GM12878 (cell line): ENCODE results near the gene ZDHHC7. TPM values are rescaled to one million over a fixed set of nuclear protein-coding genes. Genes with fewer than 3 reads are reported as not detected.

ENCODE experiments used
- ATAC-seq: fragments of 200-7000 bp; cut with Tn5 transposase; 3 replicates; pipeline ENCODE4 v1.9.1; 2020; ENCODE audit warnings: mild to moderate bottlenecking, moderate library complexity
- BruUV-seq: library from RNA; stranded (reverse); fragments of 400-500 nt; replicated peaks from 2 replicates; lab custom pipeline; 2021; lab: Mats Ljungman, UMichigan
- CTCF ChIA-PET: fragments of 300-600 bp; sonication (Branson Sonifier 250); formaldehyde crosslinking; extraction: SDS; loops from one replicate; lab custom pipeline; 2021; ENCODE audit warnings: inconsistent platforms; lab: Yijun Ruan, JAX
- POLR2A ChIA-PET: fragments of 350-600 bp; formaldehyde crosslinking; extraction: SDS; loops from one replicate; lab custom pipeline; 2021; ENCODE audit warnings: inconsistent platforms; lab: Charles Lee
- RAD21 ChIA-PET: fragments of 300-600 bp; sonication (Branson Sonifier 250); formaldehyde crosslinking; loops from one replicate; lab custom pipeline; 2023; ENCODE audit warnings: antibody characterized with exemption; ENCODE audit not compliant: unreplicated experiment; lab: Charles Lee
- SMC1A ChIA-PET: fragments of 300-600 bp; sonication (Branson Sonifier 250); formaldehyde crosslinking; loops from one replicate; lab custom pipeline; 2023; ENCODE audit not compliant: unreplicated experiment, uncharacterized antibody; lab: Charles Lee
- DNase-seq: peaks from one replicate; pipeline ENCODE4 v3.0.0-alpha.2; 2011; ENCODE audit warnings: low read depth, low spot score
- FAIRE-seq: peaks from 3 replicates; lab custom pipeline; 2011; peaks lifted over from hg19 to GRCh38; lab: Jason Lieb, UNC
- H2AFZ ChIP-seq: 2 replicates; pipeline ENCODE4 v1.6.0; 2011; ENCODE audit warnings: low read depth, low read length, control low read depth; ENCODE audit not compliant: control insufficient read depth
- H3K27ac ChIP-seq: 2 replicates; pipeline ENCODE4 v1.5.1; 2011; ENCODE audit warnings: control low read depth; ENCODE audit not compliant: control insufficient read depth, insufficient read depth
- H3K27me3 ChIP-seq, 2 experiments: replicated peaks in 1 of 2; 2 replicates each; pipeline versions ENCODE4 v1.6.0 to v1.6.1; 2011; ENCODE audit warnings: low read length in 1 of 2; ENCODE audit not compliant: control insufficient read depth in 2 of 2, insufficient read depth in 2 of 2
- H3K36me3 ChIP-seq, 2 experiments: 2 replicates each; pipeline ENCODE4 v1.5.1; 2011; ENCODE audit warnings: low read length in 1 of 2; ENCODE audit not compliant: control insufficient read depth in 2 of 2, insufficient read depth in 2 of 2
- H3K4me1 ChIP-seq: 2 replicates; pipeline ENCODE4 v1.6.1; 2011; ENCODE audit warnings: mild to moderate bottlenecking, low read length, moderate library complexity, mixed read lengths; ENCODE audit not compliant: control insufficient read depth, insufficient read depth
- H3K4me2 ChIP-seq: 2 replicates; pipeline ENCODE4 v1.6.0; 2011; ENCODE audit warnings: control low read depth; ENCODE audit not compliant: control insufficient read depth, insufficient read depth
- H3K4me3 ChIP-seq: fragments of 200-600 bp; sonication (generic); 2 replicates; pipeline ENCODE4 v1.5.1; 2016
- H3K79me2 ChIP-seq: 2 replicates; pipeline ENCODE4 v1.6.0; 2011; ENCODE audit warnings: low read length; ENCODE audit not compliant: control insufficient read depth, insufficient read depth
- H3K9ac ChIP-seq: 2 replicates; pipeline ENCODE4 v1.8.0; 2011; ENCODE audit warnings: low read length, control low read depth, mixed read lengths; ENCODE audit not compliant: control insufficient read depth, insufficient read depth
- H3K9me3 ChIP-seq: replicated peaks from 3 replicates; pipeline ENCODE4 v1.5.1; 2011; ENCODE audit warnings: mild to moderate bottlenecking, low read length; ENCODE audit not compliant: control insufficient read depth, insufficient read depth
- H4K20me1 ChIP-seq: 2 replicates; pipeline ENCODE4 v1.6.0; 2011; ENCODE audit not compliant: control insufficient read depth, insufficient read depth
- BCL3 ChIP-seq: IDR thresholded peaks from 2 replicates; pipeline ENCODE4 v1.6.1; 2011; ENCODE audit warnings: borderline replicate concordance, low read depth, mild to moderate bottlenecking, moderate library complexity, low read length; ENCODE audit not compliant: insufficient read depth, poor library complexity, severe bottlenecking
- HCFC1 ChIP-seq: fragments of 150-350 bp; IDR thresholded peaks from 2 replicates; pipeline ENCODE4 v1.6.1; 2014; ENCODE audit warnings: low read length
- HDGF ChIP-seq: fragments of 450-650 bp; IDR thresholded peaks from 2 replicates; pipeline ENCODE4 v1.6.1; 2016; ENCODE audit warnings: antibody characterized with exemption
- HSF1 ChIP-seq: fragments of 150-350 bp; IDR thresholded peaks from 2 replicates; pipeline ENCODE4 v1.6.1; 2014; ENCODE audit warnings: mild to moderate bottlenecking, low read depth, low read length
- JUNB ChIP-seq: IDR thresholded peaks from 2 replicates; pipeline ENCODE4 v1.6.1; 2016; ENCODE audit warnings: antibody characterized with exemption, mild to moderate bottlenecking
- MEF2A ChIP-seq: IDR thresholded peaks from 2 replicates; pipeline ENCODE4 v1.6.1; 2011; ENCODE audit warnings: low read depth, mild to moderate bottlenecking, low read length, moderate library complexity; ENCODE audit not compliant: insufficient read depth
- NFXL1 ChIP-seq: fragments of 450-650 bp; IDR thresholded peaks from 2 replicates; pipeline ENCODE4 v1.6.1; 2017; ENCODE audit warnings: antibody characterized with exemption, mild to moderate bottlenecking, borderline replicate concordance
- RB1 ChIP-seq: fragments of 450-650 bp; formaldehyde crosslinking; IDR thresholded peaks from 2 replicates; pipeline ENCODE4 v1.6.1; 2017; ENCODE audit warnings: mild to moderate bottlenecking, borderline replicate concordance
- RELA ChIP-seq: fragments of 450-650 bp; IDR thresholded peaks from 2 replicates; pipeline ENCODE4 v1.8.0; 2014; ENCODE audit warnings: borderline replicate concordance; ENCODE audit not compliant: partially characterized antibody
- SMAD5 ChIP-seq: IDR thresholded peaks from 2 replicates; pipeline ENCODE4 v1.6.1; 2016; ENCODE audit warnings: antibody characterized with exemption, low read depth
- WGBS: methylation state at CpG from one replicate; pipeline ENCODE4 v1.1.6; 2016; ENCODE audit warnings: low lambda C conversion rate; ENCODE audit not compliant: insufficient replicate concordance, insufficient coverage; ENCODE audit errors: missing lambda C conversion rate; 5-methylcytosine and 5-hydroxymethylcytosine counted together
- in situ Hi-C: fragments of 300-500 bp; cut with MboI; formaldehyde crosslinking; loops from 9 replicates; pipeline ENCODE4 v1.14.3; 2018; ENCODE audit warnings: mixed read lengths
- intact Hi-C: fragments of 100-400 bp; cut with micrococcal nuclease; formaldehyde crosslinking; loops from one replicate; pipeline ENCODE4 v1.14.2; 2022; ENCODE audit not compliant: unreplicated experiment
- polyA plus RNA-seq, 11 experiments: library from polyadenylated mRNA; depleted of rRNA in 4 of 11; unstranded in 6 of 11; stranded (reverse) in 5 of 11; fragments of >200 nt; fragmentation: Nextera tagmentation in 4 of 11; fragmentation: Illumina TruSeq in 1 of 11; extraction: Ambion mirVana in 4 of 11; extraction: Trizol in 1 of 11; gene quantifications; 1 replicate in 1 of 11; 2 replicates in 10 of 11; pipeline versions ENCODE4 v1.2.1 to v1.2.3, GENCODE V29; 2011 to 2016; ENCODE audit warnings: inconsistent platforms in 2 of 11, missing spikeins in 2 of 11, low read depth in 1 of 11
- total RNA-seq, 4 experiments: library from RNA; depleted of rRNA in 3 of 4; stranded (reverse); fragments of >200 nt in 3 of 4; fragmentation: Illumina TruSeq in 1 of 4; extraction: Trizol in 1 of 4; gene quantifications; 2 replicates each; pipeline versions ENCODE4 v1.2.1 to v1.2.3, GENCODE V29; 2013 to 2021

The ZDHHC7 gene
- total and polyA plus RNA-seq, 10 of the 15 experiments (the other 5 are each of a cell fraction or from before 2014, with no cell fraction given), result 0.87 to 26.0 (median 20.0) TPM

DNA sequence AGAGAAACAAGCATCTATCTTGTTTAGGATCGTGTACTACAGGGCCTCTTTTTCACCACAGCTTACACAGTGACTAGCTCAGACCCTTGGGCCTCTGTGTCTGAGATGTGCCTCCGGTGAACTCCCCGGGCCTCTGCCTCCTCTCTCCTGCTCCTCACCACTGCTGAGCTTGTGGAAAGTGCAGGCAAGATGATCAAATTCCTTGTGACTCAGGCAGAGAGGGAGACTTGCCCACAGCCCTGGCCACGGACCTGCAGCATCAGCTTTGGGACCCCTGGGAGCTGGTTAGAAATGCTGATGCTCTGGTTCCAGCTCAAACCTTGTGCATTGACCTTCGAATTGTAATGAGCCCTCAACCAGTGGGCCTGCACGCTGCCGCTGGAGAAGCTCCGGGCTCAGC lies 79.8 kb downstream of the ZDHHC7 start:
- intact Hi-C loops, result no loop called here
- H2AFZ ChIP-seq, result no peak overlapping the region
- H4K20me1 ChIP-seq, result no peaks in the 10 kb centered on the region
- RAD21 ChIA-PET, result interaction anchor here (1.2 kb wide), 1 partner anchor 40 kb away, joined by 5 read pairs; no protein-coding TSS in a partner anchor
- CTCF ChIA-PET, result interaction anchor here (0.9 to 1.1 kb wide), 3 partner anchors 23 to 40 kb away, joined by 3 read pairs; no protein-coding TSS in a partner anchor
- no peak overlapping the region for H3K27ac ChIP-seq
- DNase-seq (no peak), FAIRE-seq (no peak), ATAC-seq (no peak)
- TF ChIP-seq RELA, result no peak
- no peak for TF ChIP-seq RB1
- TF ChIP-seq HDGF, result no peak
- no peak for TF ChIP-seq HSF1
- TF ChIP-seq NFXL1, result no peak
- TF ChIP-seq HCFC1, result no peak
- no peak for TF ChIP-seq BCL3
- TF ChIP-seq MEF2A, result no peak
- TF ChIP-seq SMAD5, result no peak
- no peak for TF ChIP-seq JUNB
- no TSS peak for BruUV-seq
- POLR2A ChIA-PET, result no interaction called here
- no peaks in the 10 kb centered on the region for H3K79me2 ChIP-seq
- H3K4me1 ChIP-seq, result no peaks in the 10 kb centered on the region
- H3K4me3 ChIP-seq, result no peak overlapping the region
- in situ Hi-C loops, result no loop called here
- 51% methylated on average over 8 of the region's 8 CpGs for WGBS
- H3K36me3 ChIP-seq, result no peaks in the 10 kb centered on the region
- H3K9ac ChIP-seq, result no peak overlapping the region
- no peaks in the 10 kb centered on the region; the same call in 2 of the 3 replicates for H3K9me3 ChIP-seq
- SMC1A ChIA-PET, result interaction anchor here (1.3 to 2.2 kb wide), 2 partner anchors 15 to 21 kb away, joined by 3 to 8 read pairs; no protein-coding TSS in a partner anchor
- no peak overlapping the region for H3K4me2 ChIP-seq
- H3K27me3 ChIP-seq, result peaks cover 0 to 1% of the 10 kb centered on the region in 2 experiments; a peak in 1 of 4 replicates
